GM11168 (cell line): ENCODE measurements around the gene ZNF576.
"Not testable (repeated sequence)": the region's sequence is repeated elsewhere in the genome, so short reads cannot be mapped to it uniquely, and the experiment has no call there.

Experiments
- in situ Hi-C: fragments of 300-500 bp; cut with MboI; formaldehyde crosslinking; loops from one replicate; pipeline ENCODE4 v1.12.0; 2022; ENCODE audit warnings: low sequenced_read_pairs; ENCODE audit not compliant: unreplicated experiment

The ZNF576 gene

DNA sequence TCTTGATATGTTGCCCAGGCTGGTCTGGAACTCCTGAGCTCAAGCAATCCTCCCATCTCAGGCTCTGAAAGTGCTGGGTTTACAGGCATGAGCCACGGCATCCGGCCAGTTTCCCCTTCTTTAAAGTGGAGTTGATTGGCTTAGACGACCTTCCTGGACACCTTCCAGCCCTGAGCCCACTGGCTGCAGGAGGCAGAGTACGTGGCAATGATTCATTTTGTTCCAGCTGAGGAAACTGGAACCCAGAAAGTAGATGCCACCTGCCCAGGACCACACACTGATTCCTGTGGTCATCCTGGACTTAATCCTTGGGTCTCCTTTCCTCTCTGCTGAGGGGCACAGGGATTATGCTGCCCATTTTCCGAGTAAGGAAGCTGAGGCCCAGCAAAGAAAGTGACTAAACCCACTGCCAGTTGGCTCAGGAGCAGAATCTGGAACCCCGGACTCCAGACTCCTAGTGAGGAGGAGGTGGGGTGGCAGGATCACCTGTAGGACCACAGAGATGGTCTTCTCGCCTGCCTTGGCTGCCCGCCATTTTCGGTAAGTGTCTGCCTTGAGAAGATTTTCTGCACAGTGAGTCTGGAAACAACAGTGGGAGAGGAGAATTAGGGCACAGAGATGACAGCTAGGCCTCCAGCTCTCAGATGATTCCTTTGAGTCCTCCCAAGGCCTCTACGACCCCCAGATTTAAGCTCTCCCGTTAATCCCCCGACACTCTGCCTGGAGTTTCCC lies 21.8 kb upstream of the ZNF576 start:
- in situ Hi-C loops = no loop called here

DNA sequence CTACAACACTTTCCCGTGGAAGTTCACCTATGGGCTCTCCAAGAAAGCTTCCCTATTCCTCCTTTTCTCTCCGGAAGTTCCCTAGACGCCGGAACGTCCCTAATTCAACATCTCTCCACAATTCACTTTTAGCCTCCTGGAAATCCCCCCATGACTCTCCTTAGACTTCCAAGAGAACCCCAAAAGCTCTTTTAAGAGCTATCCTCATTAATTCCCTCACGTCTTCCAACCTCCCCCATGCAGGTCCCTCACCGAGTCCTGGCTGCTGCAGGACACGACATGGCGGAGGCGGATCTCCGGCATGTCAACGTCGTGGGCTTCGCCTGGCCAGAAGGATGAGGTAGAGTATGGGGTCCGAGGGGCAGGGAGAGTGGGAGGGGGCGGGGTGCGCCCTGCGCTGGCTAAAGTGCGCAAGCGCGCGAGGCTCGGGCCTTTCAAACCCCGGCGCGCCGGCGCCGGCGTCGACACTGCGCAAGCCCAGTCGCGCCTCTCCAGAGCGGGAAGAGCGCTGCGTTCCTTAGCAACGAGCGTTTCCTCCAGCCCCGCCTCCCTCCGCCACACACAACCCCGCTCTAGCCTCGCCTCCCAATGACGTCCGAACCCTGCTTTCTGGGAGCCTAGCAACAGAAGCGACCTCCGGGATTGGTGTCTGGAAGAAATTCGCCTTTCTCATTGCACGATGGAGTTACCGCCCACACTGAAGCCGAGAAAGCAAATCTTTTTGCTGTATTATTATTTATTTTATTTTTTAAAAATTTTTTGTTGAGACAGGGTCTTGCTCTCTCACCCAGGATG lies 21.0 kb upstream of the ZNF576 start, which contains the start of the genes PINLYP and XRCC1:
Gene PINLYP (plus strand): TSS at position 646 of the 795 bp plus-strand sequence. CDS start 1,391 bp downstream, outside the sequence.
Gene XRCC1 (minus strand): TSS at position 372 of the 795 bp plus-strand sequence. CDS start 69 bp downstream, at position 303.
- in situ Hi-C loops = no loop called here

DNA sequence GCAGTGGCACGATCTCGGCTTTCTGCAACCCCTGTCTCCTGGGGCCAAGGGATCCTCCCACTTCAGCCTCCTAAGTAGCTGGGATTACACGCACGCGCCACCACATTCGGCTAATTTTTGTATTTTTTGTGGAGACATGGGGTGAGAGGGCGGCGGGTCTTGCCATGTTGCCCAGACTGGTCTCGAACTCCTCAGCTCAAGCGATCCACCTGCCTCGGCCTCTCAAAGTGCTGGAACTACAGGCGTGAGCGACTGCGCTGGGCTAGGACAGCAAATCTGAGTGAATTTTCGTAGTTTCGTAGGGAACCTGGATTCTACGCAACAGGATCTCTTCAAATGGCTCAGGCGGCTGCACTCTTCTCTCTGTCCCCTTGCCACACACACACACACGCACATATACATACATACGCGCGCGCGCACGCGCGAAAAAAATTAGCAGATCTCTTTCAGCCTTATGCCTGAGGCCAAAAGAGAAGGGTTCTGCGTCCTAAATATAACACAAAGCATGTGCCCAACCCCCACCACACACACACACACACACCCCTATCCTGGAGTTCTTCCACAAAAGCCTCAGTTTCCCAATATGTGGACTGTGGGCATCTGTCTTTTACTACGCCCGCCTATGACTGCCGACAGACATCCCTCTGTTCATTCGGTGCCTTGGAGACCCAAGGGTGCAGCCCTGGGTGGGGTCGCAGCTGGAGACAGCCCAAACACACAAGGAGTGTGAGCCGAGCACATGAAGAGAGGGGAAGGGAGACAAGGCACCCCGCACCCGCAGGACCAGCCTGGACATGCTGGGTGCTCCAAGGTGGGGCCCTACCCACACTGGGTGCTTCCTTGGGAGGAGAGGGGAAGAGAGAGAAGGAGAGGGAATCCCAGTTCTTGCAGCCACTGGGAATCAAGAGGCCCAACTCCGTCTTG lies 20.2 kb upstream of the ZNF576 start:
- in situ Hi-C loops = no loop called here

DNA sequence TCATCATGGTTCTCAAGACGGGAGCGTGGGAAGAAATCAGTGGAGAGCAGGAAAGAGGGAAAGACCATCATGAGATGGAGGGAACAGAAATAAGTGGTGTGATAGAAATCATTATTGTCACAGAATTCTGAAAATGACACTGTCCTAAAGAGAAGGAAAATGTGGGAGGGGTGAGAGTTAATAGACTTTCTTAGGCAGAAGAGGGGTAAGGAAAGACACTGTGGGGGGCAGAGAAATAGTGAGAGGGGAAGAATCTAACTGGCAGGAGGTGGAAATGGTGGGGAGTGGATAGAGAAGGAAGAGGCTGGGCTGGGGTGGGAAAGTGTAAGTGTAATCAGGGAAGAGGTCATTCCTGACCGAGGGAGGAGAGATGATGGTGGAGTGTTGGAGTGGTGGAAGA lies 17.6 kb upstream of the ZNF576 start:
- in situ Hi-C loops = no loop called here

DNA sequence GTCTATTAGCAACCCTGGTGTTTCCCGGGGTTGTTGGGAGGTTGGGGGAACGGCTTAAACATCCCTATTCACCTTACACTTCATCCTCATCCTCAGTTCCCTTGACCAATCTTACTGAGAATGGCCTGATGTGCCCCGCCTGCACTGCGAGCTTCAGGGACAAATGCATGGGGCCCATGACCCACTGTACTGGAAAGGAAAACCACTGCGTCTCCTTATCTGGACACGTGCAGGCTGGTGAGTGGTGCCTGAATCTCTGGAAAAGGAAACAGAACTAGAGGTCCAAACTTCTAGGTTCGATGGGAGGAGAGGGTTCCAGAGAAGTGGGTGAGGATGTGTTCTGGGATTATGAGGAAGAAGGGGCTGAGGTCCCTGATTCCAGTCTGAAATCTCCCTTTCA lies 14.9 kb upstream of the ZNF576 start:
- in situ Hi-C loops = no loop called here

DNA sequence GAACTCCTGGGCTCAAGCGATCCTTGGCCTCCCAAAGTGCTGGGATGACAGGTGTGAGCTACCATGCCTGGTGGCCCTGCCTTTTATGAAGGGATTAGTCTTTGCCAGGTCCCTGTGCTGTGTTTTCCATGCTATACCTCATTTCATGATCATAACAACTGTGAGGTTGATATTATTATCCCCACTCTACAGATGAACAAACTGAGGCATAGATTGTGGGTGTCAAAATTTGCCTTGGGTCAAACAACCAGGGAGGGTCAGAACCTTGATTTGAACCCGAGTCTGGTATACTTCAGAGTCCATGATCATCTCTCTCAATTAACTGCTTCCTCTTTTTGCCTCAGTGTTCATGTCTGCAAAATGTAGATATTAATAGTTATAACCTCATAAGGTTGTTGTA lies 13.9 kb upstream of the ZNF576 start:
- in situ Hi-C loops = no loop called here

DNA sequence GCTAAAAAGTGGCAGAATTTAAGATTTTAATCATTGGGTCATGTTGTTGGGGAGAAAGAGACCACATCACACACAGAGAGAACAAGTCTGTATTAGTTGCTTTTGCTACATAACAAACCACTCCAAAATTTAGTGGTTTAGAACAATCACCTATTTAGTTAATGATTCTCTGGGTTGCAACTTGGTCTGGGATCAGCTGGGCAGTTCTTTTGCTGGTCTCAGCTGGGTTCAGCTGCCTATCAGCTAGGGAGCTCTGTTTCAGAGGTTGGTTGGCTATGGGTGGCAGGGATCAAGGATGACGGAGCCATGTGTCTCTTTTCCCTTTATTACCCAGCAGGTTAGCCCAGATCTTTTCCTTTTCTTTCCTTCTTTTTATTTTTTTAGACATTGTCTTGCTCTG lies 11.9 kb upstream of the ZNF576 start:
- in situ Hi-C loops = no loop called here

DNA sequence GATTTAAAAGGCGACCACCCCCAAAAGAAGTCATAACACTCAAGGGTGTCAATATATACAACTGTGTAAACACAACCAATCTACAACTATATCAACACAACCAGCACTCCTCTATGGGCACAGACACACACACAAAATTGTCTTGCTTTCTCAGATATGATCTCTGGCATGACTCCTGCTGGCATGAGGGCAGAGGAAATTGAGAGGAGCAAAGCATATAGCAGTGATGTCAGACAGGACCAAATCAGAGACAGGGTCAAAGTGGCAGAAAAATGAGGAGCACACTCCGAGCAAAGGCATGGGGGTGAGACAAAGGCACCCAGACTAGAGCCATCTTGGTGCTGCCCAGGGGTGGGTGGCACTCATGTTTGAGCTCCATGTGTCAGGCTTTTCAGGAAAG lies 10.0 kb upstream of the ZNF576 start:
- in situ Hi-C loops = no loop called here

DNA sequence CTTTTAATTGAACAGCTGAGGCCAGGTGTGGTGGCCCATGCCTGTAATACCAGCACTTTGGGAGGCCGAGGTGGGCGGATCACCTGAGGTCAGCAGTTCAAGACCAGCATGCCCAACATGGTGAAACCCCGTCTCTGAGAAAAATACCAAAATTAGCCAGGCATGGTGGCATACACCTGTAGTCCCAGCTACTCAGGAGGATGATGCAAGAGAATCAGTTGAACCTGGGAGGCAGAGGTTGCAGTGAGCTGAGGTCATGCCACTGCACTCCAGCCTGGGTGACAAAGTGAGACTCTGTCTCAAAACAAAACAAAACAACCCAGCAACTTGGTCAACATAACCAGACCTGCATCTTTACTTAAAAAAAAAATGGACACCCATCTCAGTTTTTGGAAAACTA lies 9.4 kb upstream of the ZNF576 start:
- in situ Hi-C loops = not testable (repeated sequence)

DNA sequence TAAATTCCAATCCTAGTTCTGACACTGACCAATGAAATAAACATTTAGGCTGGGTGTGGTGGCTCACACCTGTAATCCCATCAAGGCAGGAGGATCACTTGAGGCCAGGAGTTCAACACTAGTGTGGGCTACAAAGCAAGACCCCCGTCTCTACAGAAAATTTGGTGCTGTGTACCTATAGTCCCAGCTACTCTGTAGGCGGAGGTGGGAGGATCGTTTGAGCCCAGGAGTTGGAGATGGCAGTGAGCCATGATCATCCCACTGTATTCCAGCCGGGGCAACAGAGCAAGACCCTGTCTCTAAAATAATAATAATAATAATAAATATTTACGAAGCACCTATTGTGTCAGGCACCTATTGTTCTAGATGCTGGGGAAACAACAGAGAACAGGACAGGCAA lies 7.1 kb upstream of the ZNF576 start:
- in situ Hi-C loops = no loop called here

DNA sequence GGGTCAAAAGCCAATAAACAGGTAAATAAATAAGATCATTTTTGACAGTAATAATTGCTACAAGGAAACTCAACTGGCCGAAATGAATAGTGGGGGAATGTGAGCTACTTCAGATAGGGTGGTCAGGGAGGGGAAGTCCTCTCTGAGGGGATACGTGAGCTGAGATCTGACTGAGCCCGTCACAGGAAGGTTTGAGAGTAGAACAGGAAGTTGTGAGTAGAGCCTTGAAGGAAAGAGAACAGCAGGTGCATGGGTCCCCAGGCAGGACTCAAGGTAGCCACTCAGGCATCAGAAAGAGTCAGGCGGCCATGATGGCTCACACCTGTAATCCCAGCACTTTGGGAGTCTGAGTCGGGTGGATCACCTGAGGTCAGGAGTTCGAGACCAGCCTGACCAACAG lies 6.7 kb upstream of the ZNF576 start:
- in situ Hi-C loops = no loop called here

DNA sequence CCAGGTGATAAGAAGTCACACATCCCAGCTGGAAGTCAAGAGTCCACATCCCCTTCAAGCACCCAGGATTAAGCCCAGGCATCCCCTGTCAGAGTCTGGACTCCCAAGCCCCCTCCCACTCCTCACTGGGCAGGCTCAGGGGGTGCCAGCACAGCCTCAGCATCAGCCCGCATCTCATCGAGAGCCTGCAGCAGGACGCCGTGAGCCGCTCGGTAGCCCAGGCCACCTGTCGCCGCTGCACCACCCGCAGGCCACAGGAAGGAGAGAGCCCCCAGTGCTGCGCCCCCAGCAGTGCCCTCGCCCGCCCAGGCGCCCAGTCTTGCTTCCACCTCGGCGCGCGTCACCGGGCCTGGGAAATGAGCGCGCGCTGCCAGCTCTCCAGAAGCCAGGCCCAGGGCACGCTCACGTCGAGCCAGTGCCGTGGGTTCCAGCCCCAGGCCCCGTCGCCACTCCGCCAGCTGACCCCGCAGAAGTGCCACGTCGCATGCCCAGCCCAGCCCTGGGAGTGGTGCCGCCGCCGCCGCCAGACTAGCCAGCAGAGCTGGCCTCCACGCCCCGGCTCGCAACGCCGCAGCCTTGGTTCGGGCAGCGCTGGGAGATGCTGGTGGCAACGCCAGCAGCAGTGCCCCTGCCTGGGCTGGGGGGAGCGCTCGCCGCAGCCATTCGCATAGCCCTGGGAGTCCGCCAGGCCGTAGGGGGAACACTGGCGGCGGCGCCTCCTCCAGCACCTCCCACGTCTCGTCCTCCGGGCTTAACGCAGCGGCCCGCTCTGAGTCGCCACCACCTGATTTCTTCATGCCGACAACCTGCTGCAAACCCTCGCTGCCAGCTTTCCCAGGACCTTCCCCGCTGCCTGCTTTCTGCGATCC lies 4.3 kb upstream of the ZNF576 start:
- in situ Hi-C loops = no loop called here

DNA sequence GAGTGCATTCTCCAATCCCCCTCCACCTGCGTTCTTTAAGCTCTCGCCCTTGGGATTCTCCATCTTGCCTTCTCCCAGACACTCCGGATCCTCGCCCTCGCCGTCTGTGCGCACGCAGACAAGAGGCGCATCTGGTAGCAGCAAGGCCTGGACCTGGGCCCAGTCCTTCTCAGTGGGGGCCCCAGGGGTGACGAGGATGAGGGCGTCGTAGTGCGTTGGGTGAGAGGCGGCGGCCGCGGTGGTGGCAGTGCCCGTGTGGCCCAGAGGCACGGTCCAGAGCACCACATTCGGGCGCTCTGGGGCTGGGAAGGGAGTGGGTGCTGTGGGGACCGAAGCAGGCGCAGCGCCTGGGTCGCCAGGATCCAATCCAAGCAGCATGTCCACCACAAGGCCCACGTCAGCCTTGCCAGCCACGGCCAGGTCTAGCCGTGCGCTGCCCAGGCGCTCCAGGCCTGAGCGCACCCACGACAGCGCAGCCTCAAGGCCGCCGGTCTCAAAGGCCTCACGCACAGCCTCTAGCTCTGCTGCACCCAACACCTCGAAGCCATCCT lies 3.5 kb upstream of the ZNF576 start:
- in situ Hi-C loops = no loop called here

DNA sequence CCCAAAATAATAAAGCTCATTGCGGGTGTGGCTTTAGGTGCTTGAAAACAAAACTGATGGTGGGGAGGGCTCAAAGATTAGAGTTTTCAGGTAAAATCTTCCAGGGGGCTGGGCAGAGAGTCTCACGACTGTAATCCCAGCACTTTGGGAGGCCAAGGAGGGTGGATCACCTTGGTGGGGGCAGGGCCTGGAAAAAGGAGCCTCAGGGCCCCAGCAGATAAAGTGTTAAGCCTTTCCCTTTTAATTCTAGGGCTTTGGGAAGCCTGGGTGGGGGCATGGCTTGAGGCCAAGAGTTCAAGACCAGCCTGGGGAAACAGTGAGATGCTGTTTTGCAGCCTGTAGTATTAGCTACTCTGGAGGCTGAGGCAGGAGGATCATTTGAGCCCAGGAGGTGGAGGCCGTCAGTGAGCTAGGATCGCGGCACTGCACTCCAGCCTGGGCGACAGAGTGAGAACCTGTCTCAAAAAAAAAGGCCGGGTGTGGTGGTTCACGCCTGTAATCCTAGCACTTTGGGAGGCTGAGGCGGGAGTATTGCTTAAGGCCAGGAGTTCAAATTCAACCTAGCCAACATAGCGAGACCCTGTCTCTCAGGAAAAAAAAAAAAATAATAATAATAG lies 2.2 kb upstream of the ZNF576 start:
- in situ Hi-C loops = no loop called here

DNA sequence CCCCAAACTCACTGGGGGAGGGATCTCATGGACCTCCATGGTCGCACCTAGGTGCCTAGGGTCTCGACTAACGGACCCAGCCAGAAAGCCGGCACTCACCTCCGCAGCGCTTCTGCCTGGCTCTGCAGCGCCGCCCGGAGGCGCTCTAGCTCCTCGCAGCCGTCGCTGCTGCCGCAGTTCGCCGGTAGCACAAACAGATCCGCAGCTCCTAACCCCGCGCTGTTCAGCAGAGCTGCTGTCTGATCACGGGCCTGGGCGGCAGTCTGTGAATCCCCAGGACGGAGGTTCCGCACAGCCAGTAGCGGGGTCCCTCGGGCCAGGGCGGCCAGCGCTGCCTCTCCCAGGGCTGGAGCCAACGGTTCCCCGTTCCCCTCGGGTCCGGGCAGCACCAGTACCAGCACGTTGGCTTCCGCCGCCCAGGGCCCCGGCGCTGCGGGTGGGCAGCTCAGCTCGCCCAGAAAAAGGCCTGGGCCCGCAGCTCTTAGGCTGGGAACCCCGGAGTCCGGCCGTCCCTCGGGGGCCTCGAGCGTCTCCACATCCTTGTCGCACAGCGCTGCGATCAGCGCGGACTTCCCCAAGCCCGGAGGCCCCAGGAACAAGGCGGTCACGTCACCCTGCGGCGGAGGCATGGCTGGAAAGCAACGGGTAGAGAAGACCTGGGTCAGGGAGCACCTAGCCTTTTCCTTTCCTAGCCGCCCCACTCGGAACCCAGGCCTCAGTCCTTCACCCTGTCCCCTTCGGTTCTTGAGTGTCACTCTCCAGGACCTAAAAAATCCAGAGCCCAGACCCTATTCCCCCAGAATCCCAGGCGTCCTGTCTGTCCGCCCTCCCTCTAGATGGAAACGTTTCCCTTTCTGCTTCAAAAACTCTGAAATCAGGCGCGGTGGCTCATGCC lies 1.4 kb upstream of the ZNF576 start:
- in situ Hi-C loops = no loop called here

DNA sequence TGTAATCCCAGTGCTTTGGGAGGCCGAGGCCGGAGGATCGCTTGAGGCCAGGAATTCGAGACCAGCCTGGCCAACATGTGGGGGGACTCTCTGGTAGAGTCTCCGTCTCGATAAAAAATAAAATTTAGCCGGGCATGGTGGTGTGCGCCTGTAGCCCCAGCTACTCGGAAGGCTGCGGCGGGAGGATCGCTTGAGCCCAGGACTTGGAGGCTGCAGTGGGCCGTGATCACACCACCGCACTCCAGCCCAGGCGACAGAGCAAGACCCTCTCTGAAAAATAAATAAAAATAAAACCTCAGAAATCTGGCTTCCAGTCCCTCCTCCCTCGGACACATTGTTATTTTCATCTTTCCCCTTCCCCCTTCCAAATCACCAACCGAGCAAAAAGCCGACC lies 793 bp upstream of the ZNF576 start:
- in situ Hi-C loops = no loop called here

DNA sequence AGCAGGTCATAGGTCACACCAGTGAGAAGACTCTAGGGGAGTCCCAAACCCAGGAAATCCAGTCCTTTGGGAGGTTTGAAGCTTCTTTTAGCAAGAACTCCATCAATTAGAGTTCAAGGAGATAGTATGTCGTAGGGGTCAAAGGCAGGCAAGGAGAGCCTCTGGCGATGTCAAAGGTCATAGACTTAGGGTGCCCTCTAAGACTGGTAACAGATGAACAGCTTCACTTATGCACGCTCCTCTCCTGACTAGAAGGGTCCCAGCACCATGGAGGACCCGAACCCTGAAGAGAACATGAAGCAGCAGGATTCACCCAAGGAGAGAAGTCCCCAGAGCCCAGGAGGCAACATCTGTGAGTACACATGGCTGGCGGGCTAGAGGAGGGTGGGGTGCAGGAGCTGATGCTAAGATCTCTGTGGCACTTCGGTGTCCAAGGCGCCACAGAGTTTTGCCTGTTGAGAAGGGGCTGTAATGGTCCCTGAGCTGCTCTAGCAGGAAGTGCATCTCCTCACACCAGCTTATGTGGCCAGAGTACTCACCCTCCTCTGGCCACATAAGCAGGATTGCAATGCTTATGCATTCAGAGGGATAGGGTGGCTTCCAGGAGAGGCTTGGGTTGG lies 557 bp downstream of the ZNF576 start:
- in situ Hi-C loops = no loop called here

DNA sequence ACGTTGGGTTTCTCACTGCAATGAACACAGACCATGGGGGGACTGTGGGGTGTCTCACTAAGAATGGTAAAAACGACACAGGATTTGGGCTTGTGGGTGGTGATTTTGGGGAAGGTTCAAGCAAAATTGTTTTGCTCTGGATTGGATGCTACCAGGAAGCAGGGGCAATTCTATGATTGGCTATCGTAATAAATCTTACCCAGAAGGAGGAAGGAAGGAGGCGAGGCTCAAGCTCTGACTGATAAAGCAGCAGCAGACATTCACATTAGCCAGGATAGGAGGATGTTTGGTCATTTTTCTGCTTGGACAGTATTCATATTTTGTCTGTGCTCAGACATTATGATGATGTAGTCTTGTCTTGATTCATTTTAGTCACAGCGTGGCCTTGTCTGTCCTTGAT lies 1.5 kb downstream of the ZNF576 start:
- in situ Hi-C loops = no loop called here
